HG03469 (cell line): ENCODE measurements around the gene UCP1.
"Not testable (repeated sequence)": the region's sequence is repeated elsewhere in the genome, so short reads cannot be mapped to it uniquely, and the experiment has no call there.

Source experiments
- ATAC-seq: cut with Tn5 transposase; IDR thresholded peaks from one replicate; pipeline ENCODE4 v1.9.1; 2021; ENCODE audit warnings: mild to moderate bottlenecking, moderate library complexity, moderate number of reproducible peaks; ENCODE audit not compliant: unreplicated experiment

Gene UCP1

DNA sequence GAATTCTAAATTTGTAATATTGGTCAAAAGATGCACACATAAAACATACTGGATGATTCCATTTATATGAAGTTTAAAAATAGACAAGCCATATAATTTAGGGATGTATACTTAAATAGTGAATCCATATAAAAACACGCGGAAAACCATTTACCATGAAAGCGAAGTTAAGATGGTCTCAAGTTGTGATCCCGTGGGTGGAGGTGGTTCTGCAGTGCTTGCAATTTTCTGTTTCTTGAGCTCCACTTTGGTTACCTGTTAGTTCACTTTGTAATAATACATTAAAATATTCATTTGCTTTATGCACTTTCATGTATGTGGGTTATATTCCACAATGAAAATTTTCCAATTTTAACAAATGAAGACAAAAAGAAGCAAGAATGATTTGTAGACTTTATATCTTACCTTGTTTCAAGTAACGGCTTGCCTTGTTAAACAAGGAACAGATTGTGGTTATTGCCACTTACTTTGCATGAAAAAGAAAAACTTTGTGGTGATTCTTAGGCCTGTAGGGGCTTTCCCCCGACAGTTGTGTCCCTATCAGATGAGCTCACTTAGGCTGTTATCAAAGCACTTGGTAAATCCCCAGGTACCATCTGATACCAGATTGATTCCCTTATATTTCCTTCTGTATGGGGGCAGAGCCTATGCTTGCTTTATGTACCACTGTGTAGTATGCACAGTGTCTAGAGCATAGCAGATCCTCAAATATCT lies 12.2 kb downstream of the UCP1 start:
- peak; percentile 100 for ATAC-seq

DNA sequence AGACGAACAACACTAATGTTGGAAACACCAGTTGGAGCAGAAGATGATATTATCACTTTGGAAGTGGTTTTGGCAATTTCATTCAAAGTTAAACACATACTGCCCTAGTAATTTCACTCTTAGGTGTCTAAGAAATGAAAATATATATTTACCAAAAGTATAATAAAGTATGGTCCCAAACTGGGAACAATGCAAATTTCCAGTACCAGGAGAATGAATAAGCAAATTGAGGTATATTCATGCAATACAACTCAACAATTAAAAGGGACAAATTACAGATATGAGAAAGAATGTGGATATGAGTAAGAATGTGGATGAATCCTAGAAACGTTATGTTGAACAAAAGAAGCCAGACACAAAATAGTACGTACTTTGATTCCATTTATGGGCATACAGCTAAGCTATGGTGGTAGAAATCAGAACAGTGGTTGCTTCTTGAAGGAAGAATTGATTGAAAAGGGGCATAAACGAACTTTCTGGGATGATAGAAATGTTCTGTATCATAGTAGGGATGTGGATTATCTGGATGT lies 34.7 kb downstream of the UCP1 start:
- no peak for ATAC-seq

GRCh38 chr4:140529434-140529833 lies 39.3 kb downstream of the UCP1 start:
- ATAC-seq: no peak

DNA sequence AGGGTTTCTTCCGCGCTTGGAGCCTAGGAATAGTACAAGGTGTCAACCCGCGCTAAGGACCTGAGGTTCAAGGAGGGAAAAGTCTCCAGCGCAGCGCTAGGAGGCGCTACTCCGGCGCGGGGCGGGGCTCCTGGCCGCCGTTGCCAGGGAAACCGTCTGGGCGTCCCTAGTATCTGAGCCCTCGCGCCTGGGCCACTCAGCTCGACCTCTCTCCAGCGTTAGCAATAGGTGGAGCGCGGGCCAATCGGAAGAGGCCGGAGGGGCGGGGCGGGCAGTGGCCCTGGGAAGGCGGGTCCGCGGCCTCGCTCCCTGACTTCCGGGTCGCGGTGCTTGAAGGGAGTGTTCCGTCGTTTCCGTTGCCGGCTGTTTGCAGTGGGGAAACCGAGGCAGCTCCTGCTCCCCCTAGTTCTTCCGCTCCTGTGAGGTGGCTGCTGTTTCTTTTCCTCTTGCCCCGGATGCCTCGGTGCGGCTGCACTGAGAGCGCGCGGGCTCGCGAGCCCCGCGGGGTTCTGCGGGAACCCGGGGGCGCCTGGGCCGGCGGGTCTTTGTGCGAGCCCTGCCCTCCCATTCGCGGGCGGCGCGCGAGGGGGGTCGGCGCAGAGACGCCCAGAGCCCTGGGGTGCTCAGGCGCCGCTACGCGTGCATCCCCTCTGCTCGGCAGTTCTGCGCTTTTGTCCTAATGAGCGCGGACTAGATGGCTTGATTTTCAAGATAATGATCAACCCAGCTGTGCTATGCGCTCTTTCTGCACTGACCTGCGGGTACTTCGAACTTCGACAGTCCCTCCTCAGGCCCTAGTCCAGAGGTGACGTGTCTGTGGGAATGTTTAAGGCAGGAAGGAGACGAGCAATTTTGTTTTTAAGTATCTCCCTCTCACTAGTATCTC lies 44.7 kb downstream of the UCP1 start, which contains the start of gene ELMOD2:
ELMOD2 (plus strand) TSS at position 312 of the 886 bp plus-strand sequence. CDS start 1,261 bp downstream, outside the sequence.
- peak; percentile 99 for ATAC-seq

DNA sequence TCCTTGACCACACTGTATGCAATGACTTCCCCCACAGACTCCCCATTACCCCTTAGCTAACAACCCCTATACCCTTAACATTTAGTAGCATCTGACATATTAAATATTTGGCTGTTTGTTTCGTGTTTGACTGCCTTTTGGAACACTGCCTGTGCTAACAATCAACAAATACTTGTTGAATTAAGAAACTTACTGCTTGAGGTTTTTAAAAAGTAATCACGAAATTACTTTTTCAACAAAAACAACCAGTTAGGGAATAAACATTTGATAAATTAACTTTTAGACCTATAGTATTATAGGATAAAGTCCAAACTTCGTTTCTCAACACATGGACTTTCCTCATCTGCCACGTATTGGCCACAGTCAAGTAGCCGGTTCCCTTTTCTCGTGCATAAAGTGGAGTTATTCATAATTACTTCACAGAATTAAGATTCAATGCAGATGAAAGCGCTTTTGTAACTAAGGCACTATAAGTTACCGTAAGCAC lies 45.3 kb downstream of the UCP1 start:
- ATAC-seq: peak; percentile 4

DNA sequence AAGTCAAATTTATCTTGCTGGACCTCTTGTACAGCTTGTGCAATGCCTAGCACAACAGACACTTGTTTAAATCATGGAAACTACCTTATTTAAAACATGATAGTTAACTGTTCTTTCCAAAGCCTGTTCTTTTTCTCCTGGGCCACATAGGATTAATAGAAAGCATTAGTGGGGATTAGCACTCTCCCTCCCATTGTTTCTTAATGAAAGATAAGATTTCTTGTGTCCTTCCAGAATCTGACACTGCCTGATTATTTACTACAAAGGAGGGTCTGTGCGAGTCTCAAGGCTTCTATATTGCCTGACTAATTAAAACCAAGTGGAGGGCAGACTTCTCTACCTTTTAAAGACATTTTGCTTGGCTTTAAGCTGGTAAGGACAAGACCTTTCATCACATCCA lies 53.3 kb downstream of the UCP1 start:
- ATAC-seq: no peak

GRCh38 chr4:140513765-140514164 lies 55.0 kb downstream of the UCP1 start:
- ATAC-seq: not testable (repeated sequence)
